ENCODE results near the gene LPO. TPM values are rescaled to one million over a fixed set of nuclear protein-coding genes. Genes with fewer than 3 reads are reported as not detected.

The LPO gene
- total RNA-seq, 2 donors from 2014 or later = not detected

DNA sequence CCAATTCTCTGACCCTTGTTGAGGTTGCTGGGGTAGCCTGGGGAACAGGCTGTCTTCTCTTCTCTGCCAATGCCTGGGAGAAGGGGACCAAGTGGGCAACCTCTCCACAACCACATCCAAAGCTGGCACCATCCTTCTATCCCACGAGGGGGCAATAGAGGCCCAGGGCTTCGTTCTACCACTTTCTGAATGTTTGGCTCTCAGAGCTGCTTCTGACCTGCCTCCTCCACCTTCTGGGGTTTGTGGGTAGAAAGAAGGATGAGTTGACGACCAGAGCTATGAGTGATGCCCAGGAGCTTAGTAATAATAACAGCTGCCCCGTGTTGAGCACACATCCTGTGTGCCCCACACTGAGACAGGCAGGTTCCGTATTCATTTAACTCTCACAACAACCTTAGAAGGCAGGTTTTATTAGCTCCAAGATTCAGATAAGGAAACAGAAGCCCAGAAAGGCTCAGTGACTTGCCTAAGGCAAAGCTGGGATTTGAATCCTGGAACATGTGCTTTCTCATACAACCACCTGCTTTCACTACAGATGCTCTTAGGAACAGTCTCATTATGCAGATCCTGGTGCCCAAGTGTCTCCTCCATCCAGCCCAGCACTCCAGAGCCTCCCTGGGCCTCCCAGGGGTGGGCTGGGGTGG, 79.2 kb downstream of the LPO start:
- Histone ChIP-seq H3K36me3 (no peaks in the 10 kb centered on the region), H3K27ac (no peak overlapping the region), H3K27me3 (replicated peaks; ENCODE audit: insufficient read depth) (no peaks in the 10 kb centered on the region), H3K9me3 (no peaks in the 10 kb centered on the region), H3K4me1 (ENCODE audit: control insufficient read depth in 1 of 2, low read depth in 2 of 2) (no peaks in the 10 kb centered on the region), H3K4me3 (no peak overlapping the region)
- DNase-seq (ENCODE audit: low spot score) = no peak
- TF ChIP-seq, protein P1, sequence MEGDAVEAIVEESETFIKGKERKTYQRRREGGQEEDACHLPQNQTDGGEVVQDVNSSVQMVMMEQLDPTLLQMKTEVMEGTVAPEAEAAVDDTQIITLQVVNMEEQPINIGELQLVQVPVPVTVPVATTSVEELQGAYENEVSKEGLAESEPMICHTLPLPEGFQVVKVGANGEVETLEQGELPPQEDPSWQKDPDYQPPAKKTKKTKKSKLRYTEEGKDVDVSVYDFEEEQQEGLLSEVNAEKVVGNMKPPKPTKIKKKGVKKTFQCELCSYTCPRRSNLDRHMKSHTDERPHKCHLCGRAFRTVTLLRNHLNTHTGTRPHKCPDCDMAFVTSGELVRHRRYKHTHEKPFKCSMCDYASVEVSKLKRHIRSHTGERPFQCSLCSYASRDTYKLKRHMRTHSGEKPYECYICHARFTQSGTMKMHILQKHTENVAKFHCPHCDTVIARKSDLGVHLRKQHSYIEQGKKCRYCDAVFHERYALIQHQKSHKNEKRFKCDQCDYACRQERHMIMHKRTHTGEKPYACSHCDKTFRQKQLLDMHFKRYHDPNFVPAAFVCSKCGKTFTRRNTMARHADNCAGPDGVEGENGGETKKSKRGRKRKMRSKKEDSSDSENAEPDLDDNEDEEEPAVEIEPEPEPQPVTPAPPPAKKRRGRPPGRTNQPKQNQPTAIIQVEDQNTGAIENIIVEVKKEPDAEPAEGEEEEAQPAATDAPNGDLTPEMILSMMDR (IDR thresholded peaks at IDR 0.05) = no peak
- no peak for ATAC-seq (ENCODE audit: insufficient number of reproducible peaks, low FRiP score, low read depth)

DNA sequence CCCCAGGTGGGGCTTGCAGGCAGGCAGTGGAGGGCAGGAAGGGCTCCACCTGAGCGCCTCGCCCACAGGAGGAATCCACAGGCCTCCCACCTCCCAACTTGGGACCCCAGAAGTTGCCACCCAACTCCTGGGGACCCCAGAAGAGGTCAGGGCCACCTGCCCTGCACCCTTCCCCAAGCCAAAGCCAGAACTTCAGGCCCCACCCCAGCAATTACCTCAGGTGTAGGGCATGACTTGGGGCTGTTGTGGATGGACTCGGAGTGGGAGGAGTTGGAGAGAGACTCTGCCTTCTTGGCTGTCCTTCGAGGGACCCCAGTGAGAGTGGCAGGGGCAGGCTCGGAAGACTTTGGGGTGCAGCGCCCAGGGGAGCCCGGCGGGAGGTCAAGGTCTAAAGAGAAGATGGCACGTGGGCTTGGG, 79.7 kb downstream of the LPO start:
- ATAC-seq (ENCODE audit: insufficient number of reproducible peaks, low FRiP score, low read depth) (no peak), DNase-seq (ENCODE audit: low spot score) (no peak)
- Histone ChIP-seq H3K4me3 (no peak overlapping the region), H3K27ac (no peak overlapping the region), H3K27me3 (replicated peaks; ENCODE audit: insufficient read depth) (no peaks in the 10 kb centered on the region), H3K4me1 (ENCODE audit: control insufficient read depth in 1 of 2, low read depth in 2 of 2) (no peaks in the 10 kb centered on the region), H3K36me3 (no peaks in the 10 kb centered on the region), H3K9me3 (no peaks in the 10 kb centered on the region)
- TF ChIP-seq, protein P1 (IDR thresholded peaks at IDR 0.05) = no peak

Other genes starting within 250 kb of the LPO start
- 100 to 1,000 TPM; 132 to 220 TPM for gene SRSF1, start 231.3 kb upstream of the LPO start, total RNA-seq
- 10 to 100 TPM; 20.6 to 28.5 TPM for gene DYNLL2, start 155.2 kb upstream of the LPO start, total RNA-seq
- not detected for gene OR4D1, start 90.2 kb upstream of the LPO start, total RNA-seq
- not detected for gene OR4D2, start 71.6 kb upstream of the LPO start, total RNA-seq
- gene EPX, start 45.9 kb upstream of the LPO start, total RNA-seq = not detected
- gene MKS1, start 19.3 kb upstream of the LPO start, total RNA-seq = 10 to 100 TPM; 10.5 to 10.8 TPM
- gene MPO, start 42.4 kb downstream of the LPO start, total RNA-seq = under 1 TPM in 1 of 2 donors, not detected in 1; 0.14 TPM
- gene TSPOAP1, start 90.2 kb downstream of the LPO start, total RNA-seq = 10 to 100 TPM; 22.6 to 26.3 TPM
- gene SUPT4H1, start 113.6 kb downstream of the LPO start, total RNA-seq = 10 to 100 TPM; 30.6 to 37.3 TPM
- gene RNF43, start 178.9 kb downstream of the LPO start, total RNA-seq = under 1 TPM; under 0.01 to 0.49 TPM
- gene HSF5, start 249.8 kb downstream of the LPO start, total RNA-seq = under 1 TPM in 1 of 2 donors, not detected in 1; 0.14 TPM